Fibroblast of mammary gland (primary cell): ENCODE results near the gene GABRB1.

Source experiments
- DNase-seq: peaks from one replicate; pipeline ENCODE4 v3.0.0-alpha.2; 2010; ENCODE audit warnings: low read depth
- H3K4me3 ChIP-seq: 2 replicates; pipeline ENCODE4 v1.5.1; 2011; ENCODE audit warnings: low read depth, mild to moderate bottlenecking, low read length, moderate library complexity; ENCODE audit not compliant: control insufficient read depth
- CTCF ChIP-seq: conservative IDR thresholded peaks from 2 replicates; pipeline ENCODE4 v1.5.1; 2011; ENCODE audit warnings: low read depth, low read length, inconsistent platforms; ENCODE audit not compliant: control insufficient read depth, insufficient read depth

The GABRB1 gene

DNA sequence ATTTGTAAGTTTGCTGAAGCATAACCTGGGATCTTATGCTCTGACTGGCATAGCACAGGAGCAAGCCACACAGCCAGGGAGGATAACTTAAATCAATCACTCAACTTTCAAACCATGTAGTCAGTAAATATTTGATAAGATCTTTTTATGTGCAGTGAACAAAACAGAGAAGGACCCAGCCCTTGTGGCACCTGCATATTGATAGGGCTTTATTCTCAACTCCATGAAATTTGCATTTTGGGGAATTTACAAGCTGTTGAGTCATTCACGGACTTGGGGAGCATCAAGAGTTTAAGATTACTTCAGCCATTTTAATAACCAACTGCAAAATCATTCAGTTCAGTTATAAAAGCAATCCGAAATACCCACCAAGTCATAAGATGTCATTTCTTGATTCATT, 309.5 kb downstream of the GABRB1 start:
- TF ChIP-seq CTCF, result no peak
- no peak overlapping the region for H3K4me3 ChIP-seq
- no peak for DNase-seq

GRCh38 chr4:47342796-47343195, 311.4 kb downstream of the GABRB1 start:
- DNase-seq, result no peak
- no peak overlapping the region for H3K4me3 ChIP-seq
- TF ChIP-seq CTCF, result no peak

- no peak overlapping the region for H3K4me3 ChIP-seq
- TF ChIP-seq CTCF, result no peak
- peak; percentile 25 for DNase-seq
Measured at GRCh38 chr4:47349326-47349725, 318.0 kb downstream of the GABRB1 start.

DNA sequence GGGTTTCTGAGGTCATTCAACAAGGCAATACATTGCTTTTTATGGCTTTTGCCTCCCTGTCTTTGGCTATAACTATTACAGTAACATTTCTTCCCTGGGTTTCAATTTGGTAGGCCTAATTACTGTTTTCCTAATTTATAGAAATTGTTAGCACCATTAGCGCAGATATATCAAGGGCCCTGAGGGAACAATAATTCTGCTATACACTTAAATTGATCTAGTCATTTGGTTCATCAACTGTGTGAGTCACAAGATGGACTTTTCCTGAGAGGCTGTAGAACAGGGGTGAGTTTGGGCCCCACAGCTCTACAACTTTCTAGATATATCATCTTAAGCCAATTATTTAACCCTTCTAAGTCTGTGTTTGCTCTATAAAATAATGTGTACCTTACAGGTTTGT, 324.2 kb downstream of the GABRB1 start:
- no peak overlapping the region for H3K4me3 ChIP-seq
- no peak for DNase-seq
- no peak for TF ChIP-seq CTCF

GRCh38 chr4:47359891-47360290, 328.5 kb downstream of the GABRB1 start:
- DNase-seq, result no peak
- TF ChIP-seq CTCF, result no peak
- no peak overlapping the region for H3K4me3 ChIP-seq

GRCh38 chr4:47367761-47368160, 336.4 kb downstream of the GABRB1 start:
- no peak for TF ChIP-seq CTCF
- H3K4me3 ChIP-seq, result no peak overlapping the region
- DNase-seq, result no peak

- no peak overlapping the region for H3K4me3 ChIP-seq
- no peak for TF ChIP-seq CTCF
- no peak for DNase-seq
Measured at GRCh38 chr4:47368211-47368610, 336.8 kb downstream of the GABRB1 start.
